HG02973 (cell line): ENCODE data around the gene FBXO42.
A peak's percentile ranks its signal among the peaks of the same experiment; 100 is the strongest.

Experiments
- ATAC-seq: cut with Tn5 transposase; IDR thresholded peaks from one replicate; pipeline ENCODE4 v1.9.1; 2021; ENCODE audit warnings: moderate library complexity; ENCODE audit not compliant: unreplicated experiment

Gene FBXO42

GRCh38 chr1:16244650-16245285, 107.5 kb downstream of the FBXO42 start:
- ATAC-seq = no peak

- no peak for ATAC-seq
Observed at GRCh38 chr1:16243936-16244649, 108.2 kb downstream of the FBXO42 start.

- no peak for ATAC-seq
Observed at GRCh38 chr1:16243215-16243610, 109.1 kb downstream of the FBXO42 start.

GRCh38 chr1:16242556-16243214, 109.6 kb downstream of the FBXO42 start:
- no peak for ATAC-seq

GRCh38 chr1:16241221-16241708, 111.0 kb downstream of the FBXO42 start:
- ATAC-seq = no peak

- ATAC-seq = no peak
Observed at GRCh38 chr1:16239972-16240491, 112.2 kb downstream of the FBXO42 start.

GRCh38 chr1:16237343-16237830, 114.9 kb downstream of the FBXO42 start:
- ATAC-seq = no peak

GRCh38 chr1:16236511-16237342, 115.6 kb downstream of the FBXO42 start, which contains the start of gene CPLANE2:
Gene CPLANE2, minus strand, starts transcription at chr1:16237183. Its CDS starts 441 bp downstream, at chr1:16236742.
- peak; percentile 68 for ATAC-seq

- ATAC-seq = peak; percentile 39
Observed at GRCh38 chr1:16235944-16236510, 116.3 kb downstream of the FBXO42 start.

GRCh38 chr1:16235347-16235746, 116.9 kb downstream of the FBXO42 start:
- ATAC-seq = no peak

GRCh38 chr1:16233431-16233830, 118.8 kb downstream of the FBXO42 start:
- ATAC-seq = no peak

- no peak for ATAC-seq
Observed at GRCh38 chr1:16232316-16232710, 120.0 kb downstream of the FBXO42 start.

- ATAC-seq = no peak
Observed at GRCh38 chr1:16231331-16232315, 120.7 kb downstream of the FBXO42 start.

- no peak for ATAC-seq
Observed at GRCh38 chr1:16230744-16231143, 121.5 kb downstream of the FBXO42 start.

- ATAC-seq = no peak
Observed at GRCh38 chr1:16229976-16230740, 122.1 kb downstream of the FBXO42 start.

GRCh38 chr1:16226490-16227179, 125.6 kb downstream of the FBXO42 start:
- ATAC-seq = no peak

GRCh38 chr1:16226129-16226489, 126.2 kb downstream of the FBXO42 start:
- ATAC-seq = no peak

GRCh38 chr1:16224472-16224871, 127.8 kb downstream of the FBXO42 start:
- ATAC-seq = no peak
